ENCODE data around the gene STAP2. TPM values are rescaled to one million over a fixed set of nuclear protein-coding genes. Genes with fewer than 3 reads are reported as not detected.
A peak's percentile ranks its signal among the peaks of the same experiment; 100 is the strongest.

STAP2 gene
- total and polyA plus RNA-seq, 10 of the 15 experiments (the other 5 are each of a cell fraction or from before 2014, with no cell fraction given), result 0.84 to 22.4 (median 15.2) TPM

DNA sequence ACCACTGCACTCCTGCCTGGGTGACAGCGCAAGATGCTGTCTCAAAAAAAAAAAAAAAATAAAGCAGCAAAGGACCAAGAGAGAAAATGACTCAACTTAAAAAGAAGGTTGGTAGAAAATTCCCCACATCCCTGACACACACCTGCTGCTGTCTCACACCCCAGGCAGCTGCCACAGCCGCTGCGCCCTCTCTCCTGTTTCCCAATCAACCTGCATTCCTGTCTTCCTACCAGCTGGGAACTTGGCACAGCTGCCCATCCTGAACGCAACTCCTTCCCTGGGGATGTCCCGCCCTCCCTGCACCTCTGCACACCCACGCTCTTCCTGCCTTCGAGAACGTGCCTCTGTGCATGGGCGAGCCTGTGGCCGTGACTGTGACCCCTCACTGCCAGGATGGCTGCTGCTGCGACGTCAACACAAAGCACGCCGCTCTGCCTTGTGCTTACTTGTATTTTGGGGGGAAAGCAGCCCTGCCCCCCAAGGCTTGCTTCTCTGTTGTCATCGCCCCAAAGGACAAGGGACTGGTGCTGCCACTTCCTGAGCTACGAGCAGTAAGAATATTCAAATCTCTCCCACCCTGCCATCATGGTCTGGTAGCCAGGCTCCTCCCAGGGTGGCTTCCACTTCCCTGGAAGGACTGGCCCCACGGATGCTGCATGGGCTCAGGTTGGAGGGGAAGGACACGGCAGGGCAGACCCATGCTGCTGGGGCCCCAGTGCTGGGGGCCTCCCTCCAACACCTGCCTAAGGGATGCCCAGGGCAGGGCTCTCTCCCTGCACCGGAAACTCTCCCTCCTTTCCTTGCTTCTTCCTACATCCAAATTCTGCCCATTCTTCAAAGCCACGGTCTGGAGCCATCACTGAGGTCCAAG is 41.0 kb upstream of the STAP2 start:
- peak overlapping the region; percentile 64 for H3K27ac ChIP-seq (ENCODE audit: control insufficient read depth, insufficient read depth)
- TF ChIP-seq ZNF384 (IDR thresholded peaks at IDR 0.05; ENCODE audit: borderline replicate concordance, low read depth, low read length) (peak; percentile 75), SMC3 (IDR thresholded peaks at IDR 0.05; ENCODE audit: borderline replicate concordance, low read length) (0 out of 2 replicates have a peak, but pooled peaks have one; percentile 5), YY1 (IDR thresholded peaks at IDR 0.05; ENCODE audit: low read depth, low read length) (0 out of 2 replicates have a peak, but pooled peaks have one; percentile 65), CHD1 (IDR thresholded peaks at IDR 0.05; ENCODE audit: low read depth, low read length) (no peak), RFX5 (IDR thresholded peaks at IDR 0.05; ENCODE audit: low read depth, low read length) (0 out of 2 replicates have a peak, but pooled peaks have one; percentile 19), CBX5 (IDR thresholded peaks at IDR 0.05; ENCODE audit: low read depth) (no peak), ZSCAN29 (IDR thresholded peaks at IDR 0.05) (no peak), CHD2 (IDR thresholded peaks at IDR 0.05; ENCODE audit: borderline replicate concordance, low read depth, low read length) (peak; percentile 47; the same call in 1 of the 2 replicates), ATF7 (IDR thresholded peaks at IDR 0.05; ENCODE audit: low read depth) (peak; percentile 81), POU2F2 (IDR thresholded peaks at IDR 0.05; ENCODE audit: borderline replicate concordance, low read depth, low read length) (peak; percentile 57; the same call in 1 of the 3 replicates), EZH2 (IDR thresholded peaks at IDR 0.05; ENCODE audit: borderline replicate concordance, control insufficient read depth, low read depth, low read length) (no peak), CREB1 (IDR thresholded peaks at IDR 0.05; ENCODE audit: low read depth) (no peak), STAT3 (IDR thresholded peaks at IDR 0.05; ENCODE audit: low read depth, low read length) (no peak), RUNX3 (IDR thresholded peaks at IDR 0.05; ENCODE audit: low read length) (peak; percentile 44)
- TF ChIP-seq, protein P1, sequence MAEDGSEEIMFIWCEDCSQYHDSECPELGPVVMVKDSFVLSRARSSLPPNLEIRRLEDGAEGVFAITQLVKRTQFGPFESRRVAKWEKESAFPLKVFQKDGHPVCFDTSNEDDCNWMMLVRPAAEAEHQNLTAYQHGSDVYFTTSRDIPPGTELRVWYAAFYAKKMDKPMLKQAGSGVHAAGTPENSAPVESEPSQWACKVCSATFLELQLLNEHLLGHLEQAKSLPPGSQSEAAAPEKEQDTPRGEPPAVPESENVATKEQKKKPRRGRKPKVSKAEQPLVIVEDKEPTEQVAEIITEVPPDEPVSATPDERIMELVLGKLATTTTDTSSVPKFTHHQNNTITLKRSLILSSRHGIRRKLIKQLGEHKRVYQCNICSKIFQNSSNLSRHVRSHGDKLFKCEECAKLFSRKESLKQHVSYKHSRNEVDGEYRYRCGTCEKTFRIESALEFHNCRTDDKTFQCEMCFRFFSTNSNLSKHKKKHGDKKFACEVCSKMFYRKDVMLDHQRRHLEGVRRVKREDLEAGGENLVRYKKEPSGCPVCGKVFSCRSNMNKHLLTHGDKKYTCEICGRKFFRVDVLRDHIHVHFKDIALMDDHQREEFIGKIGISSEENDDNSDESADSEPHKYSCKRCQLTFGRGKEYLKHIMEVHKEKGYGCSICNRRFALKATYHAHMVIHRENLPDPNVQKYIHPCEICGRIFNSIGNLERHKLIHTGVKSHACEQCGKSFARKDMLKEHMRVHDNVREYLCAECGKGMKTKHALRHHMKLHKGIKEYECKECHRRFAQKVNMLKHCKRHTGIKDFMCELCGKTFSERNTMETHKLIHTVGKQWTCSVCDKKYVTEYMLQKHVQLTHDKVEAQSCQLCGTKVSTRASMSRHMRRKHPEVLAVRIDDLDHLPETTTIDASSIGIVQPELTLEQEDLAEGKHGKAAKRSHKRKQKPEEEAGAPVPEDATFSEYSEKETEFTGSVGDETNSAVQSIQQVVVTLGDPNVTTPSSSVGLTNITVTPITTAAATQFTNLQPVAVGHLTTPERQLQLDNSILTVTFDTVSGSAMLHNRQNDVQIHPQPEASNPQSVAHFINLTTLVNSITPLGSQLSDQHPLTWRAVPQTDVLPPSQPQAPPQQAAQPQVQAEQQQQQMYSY (CRISPR knock-in tag; IDR thresholded peaks at IDR 0.05), result no peak
- TF ChIP-seq, protein P2, sequence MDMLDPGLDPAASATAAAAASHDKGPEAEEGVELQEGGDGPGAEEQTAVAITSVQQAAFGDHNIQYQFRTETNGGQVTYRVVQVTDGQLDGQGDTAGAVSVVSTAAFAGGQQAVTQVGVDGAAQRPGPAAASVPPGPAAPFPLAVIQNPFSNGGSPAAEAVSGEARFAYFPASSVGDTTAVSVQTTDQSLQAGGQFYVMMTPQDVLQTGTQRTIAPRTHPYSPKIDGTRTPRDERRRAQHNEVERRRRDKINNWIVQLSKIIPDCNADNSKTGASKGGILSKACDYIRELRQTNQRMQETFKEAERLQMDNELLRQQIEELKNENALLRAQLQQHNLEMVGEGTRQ (IDR thresholded peaks at IDR 0.05; ENCODE audit: borderline replicate concordance, low read depth, low read length), result no peak
- TF ChIP-seq, protein P3, sequence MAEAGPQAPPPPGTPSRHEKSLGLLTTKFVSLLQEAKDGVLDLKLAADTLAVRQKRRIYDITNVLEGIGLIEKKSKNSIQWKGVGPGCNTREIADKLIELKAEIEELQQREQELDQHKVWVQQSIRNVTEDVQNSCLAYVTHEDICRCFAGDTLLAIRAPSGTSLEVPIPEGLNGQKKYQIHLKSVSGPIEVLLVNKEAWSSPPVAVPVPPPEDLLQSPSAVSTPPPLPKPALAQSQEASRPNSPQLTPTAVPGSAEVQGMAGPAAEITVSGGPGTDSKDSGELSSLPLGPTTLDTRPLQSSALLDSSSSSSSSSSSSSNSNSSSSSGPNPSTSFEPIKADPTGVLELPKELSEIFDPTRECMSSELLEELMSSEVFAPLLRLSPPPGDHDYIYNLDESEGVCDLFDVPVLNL (IDR thresholded peaks at IDR 0.05; ENCODE audit: low read depth, low read length), result no peak

More for the DNA sequence above, 41.0 kb upstream of the STAP2 start:
- Histone ChIP-seq H3K4me3 (peak overlapping the region; percentile 53), H3K9ac (ENCODE audit: control insufficient read depth, insufficient read depth, low read length) (peak overlapping the region; percentile 76), H2AFZ (ENCODE audit: control insufficient read depth, low read depth, low read length) (no peak overlapping the region), H3K27me3 (replicated peaks in 1 of 2; ENCODE audit: control insufficient read depth in 2 of 2, insufficient read depth in 2 of 2, low read length in 1 of 2) (no peaks in the 10 kb centered on the region), H3K4me2 (ENCODE audit: control insufficient read depth, insufficient read depth) (peak overlapping the region; percentile 67), H3K9me3 (replicated peaks; ENCODE audit: control insufficient read depth, insufficient read depth, low read length) (no peaks in the 10 kb centered on the region), H3K4me1 (ENCODE audit: control insufficient read depth, insufficient read depth, low read length) (peaks cover 73% of the 10 kb centered on the region), H4K20me1 (ENCODE audit: control insufficient read depth, insufficient read depth) (no peaks in the 10 kb centered on the region), H3K36me3 (ENCODE audit: control insufficient read depth in 2 of 2, insufficient read depth in 2 of 2, low read length in 1 of 2) (peaks cover 5 to 8% of the 10 kb centered on the region in 2 experiments; a peak in 3 of 4 replicates), H3K79me2 (ENCODE audit: control insufficient read depth, insufficient read depth, low read length) (peaks cover 81% of the 10 kb centered on the region)
- no TSS peak for BruUV-seq (replicated peaks)
- 2% methylated on average over 19 of the region's 20 CpGs for WGBS (ENCODE audit: insufficient coverage, insufficient replicate concordance, low lambda C conversion rate, missing lambda C conversion rate)
- in situ Hi-C loops (cut with MboI), result no loop called here
- ChIA-PET RAD21 (ENCODE audit: unreplicated experiment) (interaction anchor here (0.6 to 2.8 kb wide), 5 partner anchors 10 to 409 kb away, joined by 3 to 17 read pairs (median 4); partner anchors contain the start of genes CHAF1A, DAPK3, EBI3 and MPND), CTCF (interaction anchor here (0.9 to 2.1 kb wide), 7 partner anchors 9 to 113 kb away, joined by 3 to 10 read pairs (median 6); partner anchors contain the start of genes CHAF1A and SH3GL1), POLR2A (interaction anchor here (0.7 to 9.4 kb wide), 7 partner anchors 10 to 150 kb away, joined by 3 to 110 read pairs (median 5); partner anchors contain the start of genes CHAF1A, EBI3 and SH3GL1), SMC1A (ENCODE audit: uncharacterized antibody, unreplicated experiment) (interaction anchor here (1.2 to 4.3 kb wide), 4 partner anchors 10 to 22 kb away, joined by 3 to 24 read pairs (median 4); partner anchors contain the start of gene CHAF1A)
- FAIRE-seq (peak; percentile 23), ATAC-seq (peak; percentile 52), DNase-seq (ENCODE audit: low read depth, low spot score) (peak; percentile 69)
- intact Hi-C loops (cut with micrococcal nuclease; ENCODE audit: unreplicated experiment), result no loop called here

Measured in GM12878 (cell line).